H1 (cell line): ENCODE results near the gene HSPA1L. TPM values are rescaled to one million over a fixed set of nuclear protein-coding genes. Genes with fewer than 3 reads are reported as not detected.

ENCODE experiments used
- ATF2 ChIP-seq: IDR thresholded peaks from 2 replicates; pipeline ENCODE4 v1.6.1; 2012; ENCODE audit warnings: low read length, inconsistent platforms
- BACH1 ChIP-seq: IDR thresholded peaks from 2 replicates; pipeline ENCODE4 v1.6.1; 2012; ENCODE audit warnings: low read length, improper control_type of control experiment
- EZH2 ChIP-seq: fragments of 200-600 bp; sonication (generic); IDR thresholded peaks from 2 replicates; pipeline ENCODE4 v1.7.1; 2012; ENCODE audit warnings: low read depth, mild to moderate bottlenecking, moderate library complexity, low read length, inconsistent platforms; ENCODE audit not compliant: severe bottlenecking
- KDM5A ChIP-seq: fragments of 200-600 bp; IDR thresholded peaks from 2 replicates; pipeline ENCODE4 v1.7.1; 2012; ENCODE audit warnings: mild to moderate bottlenecking, low read length, inconsistent platforms, mixed read lengths
- NRF1 ChIP-seq: IDR thresholded peaks from 2 replicates; pipeline ENCODE4 v1.6.1; 2011; ENCODE audit warnings: mild to moderate bottlenecking, low read depth, low read length, improper control_type of control experiment
- SIX5 ChIP-seq: IDR thresholded peaks from 2 replicates; pipeline ENCODE4 v1.6.1; 2011; ENCODE audit warnings: mild to moderate bottlenecking, low read depth, low read length
- TBP ChIP-seq: IDR thresholded peaks from 2 replicates; pipeline ENCODE4 v1.6.1; 2011; ENCODE audit warnings: low read depth, low read length, improper control_type of control experiment
- polyA plus RNA-seq, 7 experiments: library from polyadenylated mRNA; depleted of rRNA in 3 of 7; stranded (reverse) in 5 of 7; unstranded in 2 of 7; fragments of >200 nt in 5 of 7; fragments of 200-250 nt in 2 of 7; gene quantifications; 1 replicate in 5 of 7; 2 replicates in 1 of 7; 4 replicates in 1 of 7; pipeline versions ENCODE4 v1.2.1 to v1.2.3, GENCODE V29; 2011 to 2013; ENCODE audit warnings: missing spikeins in 2 of 7, mixed read lengths in 2 of 7
- total RNA-seq: library from RNA; stranded (reverse); fragmentation: NEBNext Ultra II Directional; extraction: Animal tissue kit (Norgen Biotek cat#: 25700); gene quantifications from 2 replicates; pipeline ENCODE4 v1.2.1, GENCODE V29; 2021

HSPA1L gene
- total and polyA plus RNA-seq, 2 of the 8 experiments (the other 6 are each of a cell fraction or from before 2014, with no cell fraction given): 1.00 to 1.9 TPM

DNA sequence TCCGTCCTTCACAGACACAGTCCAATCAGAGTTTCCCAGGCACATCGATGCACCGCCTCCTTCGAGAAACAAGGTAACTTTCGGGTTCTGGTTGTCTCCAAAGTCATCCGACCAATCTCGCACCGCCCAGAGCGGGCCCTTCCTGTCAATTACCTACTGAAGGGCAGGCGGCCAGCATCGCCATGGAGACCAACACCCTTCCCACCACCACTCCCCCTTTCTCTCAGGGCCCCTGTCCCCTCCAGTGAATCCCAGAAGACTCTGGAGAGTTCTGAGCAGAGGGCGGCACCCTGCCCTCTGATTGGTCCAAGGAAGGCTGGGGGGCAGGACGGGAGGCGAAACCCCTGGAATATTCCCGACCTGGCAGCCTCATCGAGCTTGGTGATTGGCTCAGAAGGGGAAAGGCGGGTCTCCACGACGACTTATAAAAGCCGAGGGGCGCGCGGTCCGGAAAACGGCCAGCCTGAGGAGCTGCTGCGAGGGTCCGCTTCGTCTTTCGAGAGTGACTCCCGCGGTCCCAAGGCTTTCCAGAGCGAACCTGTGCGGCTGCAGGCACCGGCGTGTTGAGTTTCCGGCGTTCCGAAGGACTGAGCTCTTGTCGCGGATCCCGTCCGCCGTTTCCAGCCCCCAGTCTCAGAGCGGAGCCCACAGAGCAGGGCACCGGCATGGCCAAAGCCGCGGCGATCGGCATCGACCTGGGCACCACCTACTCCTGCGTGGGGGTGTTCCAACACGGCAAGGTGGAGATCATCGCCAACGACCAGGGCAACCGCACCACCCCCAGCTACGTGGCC is 12.4 kb upstream of the HSPA1L start, which contains the start of gene HSPA1B (continued):
- TF ChIP-seq BACH1 (no peak), ATF2 (no peak), NRF1 (no peak; the same call in 1 of the 2 replicates), EZH2 (no peak), TBP (peak; percentile 97), KDM5A (no peak), SIX5 (no peak)
